Cardiac muscle cell (in vitro differentiated cells and primary cell): ENCODE measurements around the gene AMD1. TPM values are rescaled to one million over a fixed set of nuclear protein-coding genes. Genes with fewer than 3 reads are reported as not detected.
"Not testable (repeated sequence)": the region's sequence is repeated elsewhere in the genome, so short reads cannot be mapped to it uniquely, and the experiment has no call there.

Experiments
- DNase-seq, 2 donors: peaks; one replicate each; pipeline versions ENCODE4 v3.0.0 to v3.0.0-alpha.2; 2010 to 2017; ENCODE audit warnings: low read depth in 1 of 2, low spot score in 1 of 2
- H3K27ac ChIP-seq: fragments of 200-600 bp; sonication (generic); 2 replicates; pipeline ENCODE4 v1.5.1; 2016
- H3K27me3 ChIP-seq: fragments of 200-600 bp; sonication (generic); 2 replicates; pipeline ENCODE4 v1.6.0; 2016; ENCODE audit warnings: control low read depth
- H3K36me3 ChIP-seq: fragments of 200-600 bp; sonication (generic); 2 replicates; pipeline ENCODE4 v1.5.1; 2016; ENCODE audit warnings: control low read depth
- H3K4me1 ChIP-seq: fragments of 200-600 bp; sonication (generic); 2 replicates; pipeline ENCODE4 v1.8.1; 2017; ENCODE audit warnings: low read depth, mild to moderate bottlenecking, mixed run types
- H3K4me3 ChIP-seq: fragments of 200-600 bp; sonication (generic); 2 replicates; pipeline ENCODE4 v1.5.1; 2016; ENCODE audit warnings: mild to moderate bottlenecking
- H3K9me3 ChIP-seq: fragments of 200-600 bp; sonication (generic); 2 replicates; pipeline ENCODE4 v1.5.1; 2017; ENCODE audit warnings: low read depth, mild to moderate bottlenecking, control low read depth
- polyA plus RNA-seq: library from polyadenylated mRNA; unstranded; fragments of >200 nt; fragmentation: Nextera tagmentation; extraction: Ambion mirVana; gene quantifications from 2 replicates; pipeline ENCODE4 v1.2.1, GENCODE V29; 2016
- total RNA-seq: library from RNA; depleted of rRNA; stranded (reverse); fragments of >200 nt; gene quantifications from 2 replicates; pipeline ENCODE4 v1.2.3, GENCODE V29; 2016
- TF ChIP-seq, protein P1 (sequence below): IDR thresholded peaks from 2 replicates; pipeline ENCODE4 v1.5.1; 2012; ENCODE audit warnings: low read depth, mild to moderate bottlenecking, low read length

The AMD1 gene
- total and polyA plus RNA-seq, 2 experiments from 2014 or later = 45.1 to 48.2 TPM

DNA sequence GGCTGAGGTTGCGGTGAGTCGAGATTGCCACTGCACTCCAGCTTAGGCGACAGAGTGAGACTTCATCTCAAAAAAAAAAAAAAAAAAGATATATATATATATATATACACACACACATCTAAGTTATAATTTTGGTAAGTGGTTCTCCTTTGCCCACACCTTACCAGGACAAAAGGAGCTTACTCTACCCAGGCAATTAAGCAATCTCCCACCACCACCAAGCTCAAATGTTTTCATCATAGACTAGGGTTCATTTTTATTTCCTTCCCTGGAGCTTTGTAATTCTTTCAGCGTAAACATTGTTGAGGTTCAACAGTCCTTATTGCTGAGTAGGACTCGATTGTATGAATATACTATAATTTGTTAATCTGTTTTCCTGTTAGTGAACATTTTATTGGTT lies 23.5 kb downstream of the AMD1 start:
- H3K27ac ChIP-seq = no peak overlapping the region
- no peak for DNase-seq
- no peaks in the 10 kb centered on the region for H3K9me3 ChIP-seq
- no peaks in the 10 kb centered on the region for H3K27me3 ChIP-seq
- no peaks in the 10 kb centered on the region for H3K4me1 ChIP-seq
- H3K4me3 ChIP-seq = no peak overlapping the region
- TF ChIP-seq, protein P1, sequence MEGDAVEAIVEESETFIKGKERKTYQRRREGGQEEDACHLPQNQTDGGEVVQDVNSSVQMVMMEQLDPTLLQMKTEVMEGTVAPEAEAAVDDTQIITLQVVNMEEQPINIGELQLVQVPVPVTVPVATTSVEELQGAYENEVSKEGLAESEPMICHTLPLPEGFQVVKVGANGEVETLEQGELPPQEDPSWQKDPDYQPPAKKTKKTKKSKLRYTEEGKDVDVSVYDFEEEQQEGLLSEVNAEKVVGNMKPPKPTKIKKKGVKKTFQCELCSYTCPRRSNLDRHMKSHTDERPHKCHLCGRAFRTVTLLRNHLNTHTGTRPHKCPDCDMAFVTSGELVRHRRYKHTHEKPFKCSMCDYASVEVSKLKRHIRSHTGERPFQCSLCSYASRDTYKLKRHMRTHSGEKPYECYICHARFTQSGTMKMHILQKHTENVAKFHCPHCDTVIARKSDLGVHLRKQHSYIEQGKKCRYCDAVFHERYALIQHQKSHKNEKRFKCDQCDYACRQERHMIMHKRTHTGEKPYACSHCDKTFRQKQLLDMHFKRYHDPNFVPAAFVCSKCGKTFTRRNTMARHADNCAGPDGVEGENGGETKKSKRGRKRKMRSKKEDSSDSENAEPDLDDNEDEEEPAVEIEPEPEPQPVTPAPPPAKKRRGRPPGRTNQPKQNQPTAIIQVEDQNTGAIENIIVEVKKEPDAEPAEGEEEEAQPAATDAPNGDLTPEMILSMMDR = no peak
- peaks cover 37% of the 10 kb centered on the region for H3K36me3 ChIP-seq

DNA sequence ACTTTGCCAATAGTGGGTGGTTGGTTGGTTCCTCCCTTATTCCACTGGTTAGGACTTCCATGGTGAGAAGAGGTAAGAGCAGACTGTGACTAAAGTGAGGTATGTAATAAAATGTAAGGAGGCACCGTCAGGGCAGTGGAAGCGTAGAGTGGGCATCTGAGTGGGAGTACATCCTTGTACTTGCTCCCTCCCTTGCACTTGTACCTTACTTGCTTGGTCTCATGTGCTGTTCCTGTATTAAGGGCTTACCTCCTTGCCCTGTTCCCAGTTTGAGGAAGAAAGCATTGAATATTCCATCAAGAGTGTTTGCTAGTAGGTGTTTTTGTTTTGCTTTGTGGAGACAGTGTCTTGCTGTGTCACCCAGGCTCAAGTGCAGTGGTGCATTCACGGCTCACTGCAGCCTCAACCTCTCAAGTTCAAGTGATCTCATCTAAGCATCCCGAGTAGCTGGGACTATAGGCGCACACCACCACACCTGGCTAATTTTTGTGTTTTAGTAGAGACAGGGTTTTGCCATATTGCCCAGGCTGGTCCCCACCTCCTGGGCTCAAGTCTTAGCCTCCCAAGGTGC lies 25.5 kb downstream of the AMD1 start:
- no peaks in the 10 kb centered on the region for H3K4me1 ChIP-seq
- no peak overlapping the region for H3K27ac ChIP-seq
- DNase-seq = no peak
- H3K4me3 ChIP-seq = no peak overlapping the region
- TF ChIP-seq, protein P1 = no peak
- H3K36me3 ChIP-seq = peaks cover 18% of the 10 kb centered on the region
- H3K27me3 ChIP-seq = no peaks in the 10 kb centered on the region
- no peaks in the 10 kb centered on the region for H3K9me3 ChIP-seq

DNA sequence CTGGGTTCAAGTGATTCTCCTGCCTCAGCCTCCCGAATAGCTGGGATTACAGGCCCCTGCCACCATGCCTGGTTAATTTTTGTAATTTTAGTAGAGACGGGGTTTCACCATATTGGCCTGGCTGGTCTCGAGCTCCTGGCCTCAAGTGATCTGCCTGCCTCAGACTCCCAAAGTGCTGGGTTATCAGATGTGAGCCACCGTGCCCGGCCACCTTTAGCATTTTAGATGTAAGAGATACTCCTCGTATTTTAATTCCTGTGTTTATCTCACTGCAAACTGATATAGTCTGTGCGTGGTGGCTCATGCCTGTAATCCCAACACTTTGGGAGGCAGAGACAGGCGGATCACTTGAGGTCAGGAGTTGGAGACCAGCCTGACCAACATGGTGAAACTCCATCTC lies 27.0 kb downstream of the AMD1 start:
- not testable (repeated sequence) for DNase-seq, H3K27ac ChIP-seq, H3K9me3 ChIP-seq, H3K4me1 ChIP-seq, H3K36me3 ChIP-seq, H3K27me3 ChIP-seq, H3K4me3 ChIP-seq

DNA sequence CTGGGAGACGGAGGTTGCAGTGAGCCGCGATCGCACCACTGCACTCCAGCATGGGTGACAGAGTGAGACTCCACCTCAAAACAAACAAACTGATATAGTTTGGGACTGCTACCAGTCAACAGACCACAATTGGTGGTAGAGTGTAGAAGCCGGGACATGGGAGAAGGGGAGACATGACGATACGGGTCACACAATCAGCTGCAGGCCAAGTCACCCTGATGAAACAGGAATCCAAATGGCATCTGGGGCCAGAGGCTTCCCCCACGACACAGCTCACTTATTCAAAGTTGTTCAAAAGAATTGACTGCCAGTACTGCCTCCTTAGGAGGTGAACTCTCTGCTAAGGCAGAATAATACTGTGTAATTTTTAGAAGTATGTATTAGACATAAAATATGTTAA lies 27.5 kb downstream of the AMD1 start:
- no peak overlapping the region for H3K27ac ChIP-seq
- H3K4me3 ChIP-seq = no peak overlapping the region
- no peaks in the 10 kb centered on the region for H3K4me1 ChIP-seq
- no peak for DNase-seq
- TF ChIP-seq, protein P1 = no peak
- no peaks in the 10 kb centered on the region for H3K36me3 ChIP-seq
- H3K27me3 ChIP-seq = no peaks in the 10 kb centered on the region
- H3K9me3 ChIP-seq = no peaks in the 10 kb centered on the region

DNA sequence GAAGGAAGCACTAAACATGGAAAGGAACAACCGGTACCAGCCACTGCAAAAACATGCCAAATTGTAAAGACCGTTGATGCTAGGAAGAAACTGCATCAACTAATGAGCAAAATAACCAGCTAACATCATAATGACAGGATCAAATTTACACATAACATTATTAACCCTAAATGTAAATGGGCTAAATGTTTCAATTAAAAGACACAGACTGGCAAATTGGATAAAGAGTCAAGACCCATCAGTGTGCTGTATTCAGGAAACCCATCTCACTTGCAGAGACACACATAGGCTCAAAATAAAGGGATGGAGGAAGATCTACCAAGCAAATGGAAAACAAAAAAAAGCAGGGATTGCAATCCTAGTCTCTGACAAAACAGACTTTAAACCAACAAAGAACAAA lies 31.7 kb downstream of the AMD1 start:
- H3K27ac ChIP-seq, H3K9me3 ChIP-seq, H3K36me3 ChIP-seq, H3K4me1 ChIP-seq, H3K27me3 ChIP-seq, DNase-seq, H3K4me3 ChIP-seq: not testable (repeated sequence)

DNA sequence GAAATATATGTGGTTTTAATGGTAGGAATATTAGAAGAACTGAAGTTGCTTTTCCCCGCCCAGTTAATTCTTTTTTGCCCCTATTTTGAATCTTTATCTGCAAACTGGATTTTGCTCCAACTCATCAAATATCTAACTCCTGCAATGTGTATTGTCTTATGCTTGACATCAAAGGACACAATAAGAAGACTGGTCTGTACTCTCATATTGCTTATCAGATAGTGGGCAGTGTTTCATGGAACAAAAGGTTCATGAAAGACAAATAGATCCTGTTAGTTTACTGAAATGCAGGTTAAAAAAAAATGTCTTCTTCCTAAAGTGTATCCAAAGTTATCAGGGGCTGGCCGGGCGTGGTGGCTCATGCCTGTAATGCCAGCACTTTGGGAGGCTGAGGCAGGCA lies 56.2 kb downstream of the AMD1 start:
- TF ChIP-seq, protein P1 = no peak

DNA sequence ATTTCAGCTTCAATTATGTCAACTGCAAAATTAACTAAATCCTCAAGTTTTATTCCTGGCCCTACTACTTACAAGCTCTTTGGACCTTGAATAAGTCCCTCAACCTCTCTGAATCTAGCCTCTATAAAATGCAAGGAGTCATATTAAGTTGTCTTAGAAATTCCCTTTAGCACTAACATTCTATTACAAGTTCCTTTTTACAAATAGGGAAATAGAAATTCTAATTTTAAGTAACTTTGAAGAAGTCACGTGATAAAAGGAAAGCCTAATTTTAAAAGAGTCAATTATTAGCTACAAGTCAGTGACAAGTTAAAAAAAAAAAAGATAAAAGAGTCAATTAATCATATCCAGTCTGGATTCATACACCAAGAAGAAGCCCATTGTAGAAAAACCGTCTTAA lies 59.3 kb downstream of the AMD1 start:
- H3K27ac ChIP-seq = no peak overlapping the region
- H3K9me3 ChIP-seq = no peaks in the 10 kb centered on the region
- no peak overlapping the region for H3K4me3 ChIP-seq
- TF ChIP-seq, protein P1 = no peak
- no peaks in the 10 kb centered on the region for H3K36me3 ChIP-seq
- no peak for DNase-seq
- H3K4me1 ChIP-seq = no peaks in the 10 kb centered on the region
- H3K27me3 ChIP-seq = no peaks in the 10 kb centered on the region

More for the DNA sequence above, 56.2 kb downstream of the AMD1 start:
- H3K4me3 ChIP-seq = no peak overlapping the region
- H3K27me3 ChIP-seq = no peaks in the 10 kb centered on the region
- no peak overlapping the region for H3K27ac ChIP-seq
- DNase-seq = no peak
- H3K9me3 ChIP-seq = no peaks in the 10 kb centered on the region
- H3K4me1 ChIP-seq = no peaks in the 10 kb centered on the region
- no peaks in the 10 kb centered on the region for H3K36me3 ChIP-seq
